Mucosa of stomach (tissue), 1 donor: ENCODE measurements around the gene DCDC2B.
"Not testable (repeated sequence)": the region's sequence is repeated elsewhere in the genome, so short reads cannot be mapped to it uniquely, and the experiment has no call there.

ENCODE experiments used
- H3K27me3 ChIP-seq: one replicate; pipeline ENCODE4 v1.7.0; 2013; ENCODE audit warnings: mild to moderate bottlenecking, low read length; ENCODE audit not compliant: control insufficient read depth, insufficient read depth
- H3K36me3 ChIP-seq: one replicate; pipeline ENCODE4 v1.7.0; 2013; ENCODE audit warnings: low read length; ENCODE audit not compliant: control insufficient read depth, insufficient read depth
- H3K4me1 ChIP-seq: one replicate; pipeline ENCODE4 v1.7.0; 2013; ENCODE audit warnings: mild to moderate bottlenecking, low read length; ENCODE audit not compliant: control insufficient read depth, insufficient read depth
- H3K4me3 ChIP-seq: one replicate; pipeline ENCODE4 v1.7.0; 2013; ENCODE audit warnings: low read length
- H3K9ac ChIP-seq: one replicate; pipeline ENCODE4 v1.7.0; 2013; ENCODE audit warnings: mild to moderate bottlenecking, low read length, moderate library complexity
- H3K9me3 ChIP-seq: one replicate; pipeline ENCODE4 v1.7.0; 2013; ENCODE audit warnings: mild to moderate bottlenecking, low read length, moderate library complexity; ENCODE audit not compliant: control insufficient read depth
- donor health status: Pancreatic carcinoma.

Gene DCDC2B

GRCh38 chr1:32256473-32257226 lies 47.8 kb downstream of the DCDC2B start:
- H3K9me3 ChIP-seq, result no peaks in the 10 kb centered on the region
- no peaks in the 10 kb centered on the region for H3K4me1 ChIP-seq
- no peaks in the 10 kb centered on the region for H3K36me3 ChIP-seq
- no peak overlapping the region for H3K9ac ChIP-seq
- H3K27me3 ChIP-seq, result no peaks in the 10 kb centered on the region
- H3K4me3 ChIP-seq, result no peak overlapping the region

GRCh38 chr1:32257227-32257508 lies 48.3 kb downstream of the DCDC2B start:
- Histone ChIP-seq H3K4me3 (no peak overlapping the region), H3K4me1 (no peaks in the 10 kb centered on the region), H3K9me3 (no peaks in the 10 kb centered on the region), H3K27me3 (no peaks in the 10 kb centered on the region), H3K9ac (no peak overlapping the region), H3K36me3 (no peaks in the 10 kb centered on the region)

GRCh38 chr1:32263236-32263593 lies 54.3 kb downstream of the DCDC2B start:
- H3K4me3 ChIP-seq, H3K4me1 ChIP-seq, H3K9ac ChIP-seq, H3K9me3 ChIP-seq, H3K36me3 ChIP-seq, H3K27me3 ChIP-seq: not testable (repeated sequence)

- Histone ChIP-seq H3K4me1 (peaks cover 4% of the 10 kb centered on the region), H3K27me3 (no peaks in the 10 kb centered on the region), H3K36me3 (no peaks in the 10 kb centered on the region), H3K9me3 (no peaks in the 10 kb centered on the region), H3K9ac (no peak overlapping the region), H3K4me3 (no peak overlapping the region)
Measured at GRCh38 chr1:32263744-32264143, 54.9 kb downstream of the DCDC2B start.
